Natural killer cell treated with Interleukin-12 subunit alpha and Interleukin-12 subunit beta and Interleukin-15 and Interleukin-18, amount 100 ng/mL, for 72 hours (primary cell): ENCODE results near the gene COX8A. TPM values are rescaled to one million over a fixed set of nuclear protein-coding genes. Genes with fewer than 3 reads are reported as not detected.

Experiments used
- total RNA-seq, 2 donors: library from RNA; stranded (reverse); gene quantifications; one replicate each; pipeline ENCODE4 v1.2.3, GENCODE V29; 2022

Gene COX8A
- total RNA-seq, 2 donors from 2014 or later = 383 to 427 TPM

Other genes starting within 250 kb of the COX8A start
- 1 to 10 TPM; 5.0 to 7.6 TPM for gene ZFTA, start 205.8 kb upstream of the COX8A start, total RNA-seq
- gene SPINDOC, start 161.2 kb upstream of the COX8A start, total RNA-seq = 10 to 100 TPM; 34.3 to 65.1 TPM
- gene MARK2, start 135.5 kb upstream of the COX8A start, total RNA-seq = 10 to 100 TPM; 54.9 to 68.5 TPM
- not detected for gene RCOR2, start 57.5 kb upstream of the COX8A start, total RNA-seq
- gene NAA40, start 35.6 kb upstream of the COX8A start, total RNA-seq = 10 to 100 TPM; 29.4 to 43.8 TPM
- gene OTUB1, start 11.8 kb downstream of the COX8A start, total RNA-seq = 10 to 100 TPM; 87.8 to 96.6 TPM
- not detected for gene FLRT1, start 61.3 kb downstream of the COX8A start, total RNA-seq
- gene MACROD1, start 191.5 kb downstream of the COX8A start, total RNA-seq = 10 to 100 TPM in 1 of 2 donors, 1 to 10 TPM in 1; 3.0 to 12.7 TPM
- 100 to 1,000 TPM; 431 to 450 TPM for gene STIP1, start 211.6 kb downstream of the COX8A start, total RNA-seq
- 100 to 1,000 TPM; 249 to 276 TPM for gene FERMT3, start 232.1 kb downstream of the COX8A start, total RNA-seq